Neural progenitor cell (in vitro differentiated cells): Measurements from ENCODE around the gene KLF11. TPM values are rescaled to one million over a fixed set of nuclear protein-coding genes. Genes with fewer than 3 reads are reported as not detected.

Source experiments
- DNase-seq: peaks from one replicate; pipeline ENCODE4 v3.0.0-alpha.2; 2016; ENCODE audit warnings: low spot score
- H2AFZ ChIP-seq: fragments of 200-600 bp; sonication (generic); replicated peaks from 2 replicates; pipeline ENCODE4 v1.6.1; 2016; ENCODE audit warnings: antibody characterized with exemption
- H3F3A ChIP-seq: fragments of 200-600 bp; sonication (generic); 2 replicates; pipeline ENCODE4 v1.6.1; 2016; ENCODE audit warnings: antibody characterized with exemption, low read depth
- H3K27ac ChIP-seq: fragments of 200-600 bp; sonication (generic); 2 replicates; pipeline ENCODE4 v1.5.1; 2016; ENCODE audit warnings: mild to moderate bottlenecking
- H3K27me3 ChIP-seq: fragments of 200-600 bp; sonication (generic); 2 replicates; pipeline ENCODE4 v1.6.1; 2016; ENCODE audit warnings: mild to moderate bottlenecking, moderate library complexity
- H3K36me3 ChIP-seq: fragments of 200-600 bp; sonication (generic); 2 replicates; pipeline ENCODE4 v1.5.1; 2016
- H3K4me1 ChIP-seq: fragments of 200-600 bp; sonication (generic); 2 replicates; pipeline ENCODE4 v1.6.1; 2016; ENCODE audit warnings: mixed run types
- H3K4me2 ChIP-seq: fragments of 200-600 bp; sonication (generic); 2 replicates; pipeline ENCODE4 v1.6.1; 2016
- H3K4me3 ChIP-seq: fragments of 200-600 bp; sonication (generic); 2 replicates; pipeline ENCODE4 v1.5.1; 2016
- H3K79me2 ChIP-seq: fragments of 200-600 bp; sonication (generic); 2 replicates; pipeline ENCODE4 v1.6.1; 2016; ENCODE audit warnings: low read depth
- H3K9ac ChIP-seq: fragments of 200-600 bp; sonication (generic); 2 replicates; pipeline ENCODE4 v1.6.1; 2016
- H3K9me3 ChIP-seq: fragments of 200-600 bp; sonication (generic); 2 replicates; pipeline ENCODE4 v1.5.1; 2016; ENCODE audit warnings: low read depth
- H4K20me1 ChIP-seq: fragments of 200-600 bp; sonication (generic); 2 replicates; pipeline ENCODE4 v1.6.1; 2016; ENCODE audit warnings: low read depth
- H3K27ac Mint-ChIP-seq: 3 replicates; pipeline ENCODE4 v1.8.0; 2021; ENCODE audit warnings: mixed read lengths
- H3K27me3 Mint-ChIP-seq: 2 replicates; pipeline ENCODE4 v1.8.0; 2022; ENCODE audit warnings: low read depth, mild to moderate bottlenecking, inconsistent platforms, moderate library complexity, mixed read lengths; ENCODE audit not compliant: insufficient read depth
- H3K36me3 Mint-ChIP-seq: 3 replicates; pipeline ENCODE4 v1.8.0; 2021; ENCODE audit warnings: mixed read lengths
- H3K4me1 Mint-ChIP-seq: 3 replicates; pipeline ENCODE4 v1.8.0; 2021; ENCODE audit warnings: mixed read lengths
- H3K4me3 Mint-ChIP-seq: 3 replicates; pipeline ENCODE4 v1.8.0; 2021; ENCODE audit warnings: mild to moderate bottlenecking, moderate library complexity, mixed read lengths
- H3K9me3 Mint-ChIP-seq: 3 replicates; pipeline ENCODE4 v1.8.0; 2020; ENCODE audit warnings: mixed read lengths
- CTCF ChIP-seq: fragments of 200-600 bp; sonication (generic); IDR thresholded peaks from 2 replicates; pipeline ENCODE4 v1.5.1; 2017; ENCODE audit warnings: antibody characterized with exemption, mild to moderate bottlenecking
- EZH2 ChIP-seq: fragments of 200-600 bp; sonication (generic); IDR thresholded peaks from 2 replicates; pipeline ENCODE4 v1.6.1; 2017; ENCODE audit warnings: antibody characterized with exemption, mild to moderate bottlenecking, moderate library complexity
- EZH2phosphoT487 ChIP-seq: fragments of 200-600 bp; sonication (generic); IDR thresholded peaks from 2 replicates; pipeline ENCODE4 v1.6.1; 2017; ENCODE audit warnings: antibody characterized with exemption
- total RNA-seq: library from RNA; depleted of rRNA; stranded (reverse); fragments of >200 nt; gene quantifications from 2 replicates; pipeline ENCODE4 v1.2.3, GENCODE V29; 2015; ENCODE audit warnings: low replicate concordance

The KLF11 gene
- total RNA-seq, 1 donor from 2014 or later = 9.7 TPM

GRCh38 chr2:10079870-10080535, 36.7 kb downstream of the KLF11 start, which contains the start of gene CYS1:
TSS of gene CYS1 (minus strand) at chr2:10080411. CDS start at chr2:10080223, 188 bp downstream.
- H3K9me3 ChIP-seq = no peaks in the 10 kb centered on the region
- TF ChIP-seq CTCF (no peak), EZH2phosphoT487 (no peak), EZH2 (no peak)
- H3K27me3 ChIP-seq = peaks cover 98% of the 10 kb centered on the region
- H3K4me2 ChIP-seq = peak within 1 kb of the TSS; percentile 80
- H3F3A ChIP-seq = peaks cover 22% of the 10 kb centered on the region
- H3K27ac ChIP-seq = no peak within 1 kb of the TSS
- H3K9ac ChIP-seq = no peak within 1 kb of the TSS
- H3K27me3 Mint-ChIP-seq = peaks cover 72% of the 10 kb centered on the region
- no peaks in the 10 kb centered on the region for H3K9me3 Mint-ChIP-seq
- peak; percentile 76 for DNase-seq
- H3K36me3 Mint-ChIP-seq = no peaks in the 10 kb centered on the region
- H3K27ac Mint-ChIP-seq = no peak within 1 kb of the TSS
- peaks cover 4% of the 10 kb centered on the region for H3K4me1 ChIP-seq
- H3K4me1 Mint-ChIP-seq = peaks cover 24% of the 10 kb centered on the region
- H3K79me2 ChIP-seq = no peaks in the 10 kb centered on the region
- H4K20me1 ChIP-seq = peaks cover 5% of the 10 kb centered on the region
- peak within 1 kb of the TSS; percentile 78 for H3K4me3 Mint-ChIP-seq
- no peaks in the 10 kb centered on the region for H3K36me3 ChIP-seq
- peak within 1 kb of the TSS; percentile 89 for H2AFZ ChIP-seq
- H3K4me3 ChIP-seq = peak within 1 kb of the TSS; percentile 57

- no peaks in the 10 kb centered on the region for H3K36me3 ChIP-seq
- peaks cover 5% of the 10 kb centered on the region for H4K20me1 ChIP-seq
- no peak overlapping the region for H3K9ac ChIP-seq
- Mint-ChIP-seq H3K4me1 (peaks cover 24% of the 10 kb centered on the region), H3K27ac (no peak overlapping the region), H3K27me3 (peaks cover 65% of the 10 kb centered on the region), H3K36me3 (no peaks in the 10 kb centered on the region), H3K4me3 (peak overlapping the region; percentile 68), H3K9me3 (no peaks in the 10 kb centered on the region)
- peak overlapping the region; percentile 74 for H3K4me2 ChIP-seq
- H3K27ac ChIP-seq = no peak overlapping the region
- peaks cover 4% of the 10 kb centered on the region for H3K4me1 ChIP-seq
- no peaks in the 10 kb centered on the region for H3K9me3 ChIP-seq
- peak; percentile 62 for DNase-seq
- H3K79me2 ChIP-seq = no peaks in the 10 kb centered on the region
- peak overlapping the region; percentile 44 for H3K4me3 ChIP-seq
- TF ChIP-seq EZH2 = peak; percentile 95
- peak; percentile 89 for TF ChIP-seq EZH2phosphoT487
- no peak for TF ChIP-seq CTCF
- peaks cover 22% of the 10 kb centered on the region for H3F3A ChIP-seq
- H2AFZ ChIP-seq = no peak overlapping the region
- peaks cover 90% of the 10 kb centered on the region for H3K27me3 ChIP-seq
These were observed 37.4 kb downstream of the KLF11 start for GRCh38 chr2:10080536-10081304.

- Mint-ChIP-seq H3K36me3 (no peaks in the 10 kb centered on the region), H3K27me3 (peaks cover 48% of the 10 kb centered on the region), H3K27ac (no peak overlapping the region), H3K4me1 (peaks cover 21% of the 10 kb centered on the region), H3K4me3 (no peak overlapping the region), H3K9me3 (no peaks in the 10 kb centered on the region)
- Histone ChIP-seq H3K27ac (no peak overlapping the region), H3K4me3 (no peak overlapping the region), H3K79me2 (no peaks in the 10 kb centered on the region), H3K27me3 (peaks cover 67% of the 10 kb centered on the region), H3K36me3 (no peaks in the 10 kb centered on the region), H3K9ac (no peak overlapping the region), H4K20me1 (peaks cover 5% of the 10 kb centered on the region), H3K4me1 (peaks cover 4% of the 10 kb centered on the region), H3K4me2 (no peak overlapping the region), H3F3A (peaks cover 22% of the 10 kb centered on the region), H3K9me3 (no peaks in the 10 kb centered on the region), H2AFZ (no peak overlapping the region)
- TF ChIP-seq CTCF (no peak), EZH2 (no peak), EZH2phosphoT487 (no peak)
- no peak for DNase-seq
These were observed 39.7 kb downstream of the KLF11 start for GRCh38 chr2:10083046-10083445.
